Gastrocnemius medialis (tissue), 4 donors: ENCODE results near the gene SUPT20HL2. TPM values are rescaled to one million over a fixed set of nuclear protein-coding genes. Genes with fewer than 3 reads are reported as not detected.

Experiments used
- ATAC-seq, 2 donors: fragments of 150-250 bp; one replicate each; pipeline ENCODE4 v1.9.1; 2016
- DNase-seq, 2 donors: peaks; one replicate each; pipeline ENCODE4 v3.0.0-alpha.2; 2019
- H3K27ac ChIP-seq, 4 donors: fragments of 200-600 bp; sonication (generic); 1 replicate in 1 of 4; 2 replicates in 3 of 4; pipeline ENCODE4 v1.5.1; 2016 to 2018; ENCODE audit warnings: mild to moderate bottlenecking in 2 of 4, moderate library complexity in 1 of 4
- H3K27me3 ChIP-seq, 3 donors: fragments of 200-600 bp; sonication (generic) in 2 of 3; 1 replicate in 1 of 3; 2 replicates in 2 of 3; pipeline versions ENCODE4 v1.5.1 to v1.6.0; 2016 to 2019; ENCODE audit warnings: mild to moderate bottlenecking in 1 of 3, moderate library complexity in 1 of 3
- H3K36me3 ChIP-seq, 2 donors: fragments of 200-600 bp; sonication (generic) in 1 of 2; one replicate each; pipeline ENCODE4 v1.5.1; 2017 to 2018
- H3K4me1 ChIP-seq, 2 donors: fragments of 200-600 bp; sonication (generic) in 1 of 2; one replicate each; pipeline ENCODE4 v1.5.1; 2016 to 2017; ENCODE audit warnings: mild to moderate bottlenecking in 2 of 2
- H3K4me3 ChIP-seq, 4 donors: fragments of 200-600 bp; sonication (generic) in 3 of 4; 1 replicate in 1 of 4; 2 replicates in 3 of 4; pipeline ENCODE4 v1.5.1; 2016 to 2019; ENCODE audit warnings: mild to moderate bottlenecking in 2 of 4
- H3K9me3 ChIP-seq, 3 donors: fragments of 200-600 bp; sonication (generic) in 2 of 3; 1 replicate in 1 of 3; 2 replicates in 2 of 3; pipeline ENCODE4 v1.5.1; 2016 to 2019
- POLR2A ChIP-seq, 2 donors: fragments of 450-650 bp; IDR thresholded peaks; one replicate each; pipeline ENCODE4 v1.6.1; 2017; ENCODE audit warnings: antibody characterized with exemption in 2 of 2, mild to moderate bottlenecking in 2 of 2, moderate library complexity in 2 of 2
- in situ Hi-C, 4 donors: fragments of 200-750 bp; cut with MboI; loops; one replicate each; pipeline versions ENCODE4 v1.15.0 to v1.8.0; 2017; ENCODE audit warnings: low sequenced_read_pairs in 4 of 4
- intact Hi-C: fragments of 100-400 bp; cut with DNase I; formaldehyde crosslinking; loops from one replicate; pipeline ENCODE4 v1.15.1; 2023; ENCODE audit warnings: low total_unique reads
- total RNA-seq, 4 donors: library from RNA; depleted of rRNA; stranded (reverse); fragments of >200 nt; gene quantifications; one replicate each; pipeline versions ENCODE4 v1.1.0 to v1.2.3, GENCODE V29; 2016
- TF ChIP-seq, protein P1 (sequence below), 5 experiments: fragments of 450-650 bp in 3 of 5; fragments of 200-600 bp in 2 of 5; sonication (generic) in 2 of 5; IDR thresholded peaks in 4 of 5; conservative IDR thresholded peaks in 1 of 5; 1 replicate in 4 of 5; 2 replicates in 1 of 5; pipeline ENCODE4 v1.5.1; 2016 to 2019; ENCODE audit warnings: antibody characterized with exemption in 5 of 5, mild to moderate bottlenecking in 3 of 5, moderate library complexity in 3 of 5

Gene SUPT20HL2
- total RNA-seq, 4 donors from 2014 or later: not detected

DNA sequence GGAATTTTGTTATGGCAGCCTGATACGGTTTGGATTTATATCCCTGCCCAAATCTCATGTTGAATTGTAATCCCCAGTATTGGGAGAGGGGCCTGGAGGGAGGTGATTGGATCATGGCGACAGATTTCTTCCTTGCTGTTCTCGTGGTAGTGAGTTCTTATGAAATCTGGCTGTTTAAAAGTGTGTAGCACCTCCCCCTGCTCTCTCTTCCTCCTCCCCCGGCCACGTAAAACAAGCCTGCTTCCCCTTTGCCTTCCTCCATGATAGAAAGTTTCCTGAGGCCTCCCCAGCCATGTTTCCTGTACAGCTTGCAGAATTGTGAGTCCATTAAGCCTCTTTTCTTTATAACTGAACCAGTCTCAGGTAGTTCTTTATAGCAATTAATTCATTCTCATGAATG lies 37.9 kb downstream of the SUPT20HL2 start:
- TF ChIP-seq, protein P1, sequence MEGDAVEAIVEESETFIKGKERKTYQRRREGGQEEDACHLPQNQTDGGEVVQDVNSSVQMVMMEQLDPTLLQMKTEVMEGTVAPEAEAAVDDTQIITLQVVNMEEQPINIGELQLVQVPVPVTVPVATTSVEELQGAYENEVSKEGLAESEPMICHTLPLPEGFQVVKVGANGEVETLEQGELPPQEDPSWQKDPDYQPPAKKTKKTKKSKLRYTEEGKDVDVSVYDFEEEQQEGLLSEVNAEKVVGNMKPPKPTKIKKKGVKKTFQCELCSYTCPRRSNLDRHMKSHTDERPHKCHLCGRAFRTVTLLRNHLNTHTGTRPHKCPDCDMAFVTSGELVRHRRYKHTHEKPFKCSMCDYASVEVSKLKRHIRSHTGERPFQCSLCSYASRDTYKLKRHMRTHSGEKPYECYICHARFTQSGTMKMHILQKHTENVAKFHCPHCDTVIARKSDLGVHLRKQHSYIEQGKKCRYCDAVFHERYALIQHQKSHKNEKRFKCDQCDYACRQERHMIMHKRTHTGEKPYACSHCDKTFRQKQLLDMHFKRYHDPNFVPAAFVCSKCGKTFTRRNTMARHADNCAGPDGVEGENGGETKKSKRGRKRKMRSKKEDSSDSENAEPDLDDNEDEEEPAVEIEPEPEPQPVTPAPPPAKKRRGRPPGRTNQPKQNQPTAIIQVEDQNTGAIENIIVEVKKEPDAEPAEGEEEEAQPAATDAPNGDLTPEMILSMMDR (IDR thresholded peaks at IDR 0.05 in 4 of 5, conservative IDR thresholded peaks at IDR 0.05 in 1 of 5): no peak
- no peak for TF ChIP-seq POLR2A (IDR thresholded peaks at IDR 0.05)
- Histone ChIP-seq H3K27me3 (no peaks in the 10 kb centered on the region), H3K9me3 (no peaks in the 10 kb centered on the region), H3K36me3 (no peaks in the 10 kb centered on the region), H3K27ac (no peak overlapping the region), H3K4me3 (no peak overlapping the region), H3K4me1 (no peaks in the 10 kb centered on the region)
- ATAC-seq: no peak
- DNase-seq: no peak
- in situ Hi-C loops (no loop called here), intact Hi-C loops (no loop called here)

DNA sequence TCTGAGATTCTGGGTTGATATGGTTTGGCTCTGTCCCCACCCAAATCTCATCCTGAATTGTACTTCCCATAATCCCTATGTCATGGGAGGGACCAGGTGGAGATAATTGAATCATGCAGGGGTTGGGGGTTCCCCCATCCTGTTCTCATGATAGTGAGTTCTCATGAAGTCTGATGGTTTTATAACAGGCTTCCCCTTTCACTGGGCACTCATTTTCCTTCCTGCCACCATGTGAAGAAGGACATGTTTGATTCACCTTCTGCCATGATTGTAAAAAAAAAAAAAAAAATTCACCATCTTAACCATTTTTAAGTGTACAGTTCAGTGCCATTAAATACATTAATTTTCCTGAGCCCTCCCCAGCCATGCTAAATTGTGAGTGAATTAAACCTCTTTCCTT lies 42.6 kb downstream of the SUPT20HL2 start:
- DNase-seq (no peak), ATAC-seq (no peak)
- peaks cover 0 to 2% (median 0%) of the 10 kb centered on the region in 3 donors for H3K27me3 ChIP-seq
- no peaks in the 10 kb centered on the region for H3K9me3 ChIP-seq
- no peaks in the 10 kb centered on the region for H3K4me1 ChIP-seq
- intact Hi-C loops: no loop called here
- no peak overlapping the region for H3K4me3 ChIP-seq
- TF ChIP-seq, protein P1 (IDR thresholded peaks at IDR 0.05 in 4 of 5, conservative IDR thresholded peaks at IDR 0.05 in 1 of 5): no peak
- no peak for TF ChIP-seq POLR2A (IDR thresholded peaks at IDR 0.05)
- in situ Hi-C loops: no loop called here
- H3K36me3 ChIP-seq: no peaks in the 10 kb centered on the region
- no peak overlapping the region for H3K27ac ChIP-seq

DNA sequence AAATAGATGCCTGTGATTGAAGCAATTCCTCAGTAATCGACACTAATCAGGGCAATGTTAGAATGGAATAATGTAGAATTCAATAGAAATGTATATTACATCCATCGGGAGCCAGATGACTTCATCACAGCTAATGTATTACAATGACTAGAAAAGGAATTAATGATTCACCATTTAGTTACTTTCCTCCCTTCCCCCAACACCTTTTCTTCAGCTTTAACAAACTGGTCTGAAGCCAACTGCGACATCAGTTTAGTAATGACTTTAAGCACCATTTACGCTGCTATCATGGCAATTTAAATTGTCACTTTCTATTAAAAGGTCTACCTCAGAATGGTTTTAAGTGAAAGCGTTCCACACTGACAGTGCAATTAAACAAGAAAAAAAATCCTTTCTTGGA lies 45.1 kb downstream of the SUPT20HL2 start:
- Histone ChIP-seq H3K27me3 (peaks cover 0 to 2% (median 0%) of the 10 kb centered on the region in 3 donors), H3K27ac (no peak overlapping the region), H3K4me1 (no peaks in the 10 kb centered on the region), H3K9me3 (no peaks in the 10 kb centered on the region), H3K36me3 (no peaks in the 10 kb centered on the region), H3K4me3 (no peak overlapping the region)
- DNase-seq: no peak
- intact Hi-C loops (no loop called here), in situ Hi-C loops (no loop called here)
- ATAC-seq: no peak
- TF ChIP-seq POLR2A (IDR thresholded peaks at IDR 0.05): no peak
- TF ChIP-seq, protein P1 (IDR thresholded peaks at IDR 0.05 in 4 of 5, conservative IDR thresholded peaks at IDR 0.05 in 1 of 5): no peak

DNA sequence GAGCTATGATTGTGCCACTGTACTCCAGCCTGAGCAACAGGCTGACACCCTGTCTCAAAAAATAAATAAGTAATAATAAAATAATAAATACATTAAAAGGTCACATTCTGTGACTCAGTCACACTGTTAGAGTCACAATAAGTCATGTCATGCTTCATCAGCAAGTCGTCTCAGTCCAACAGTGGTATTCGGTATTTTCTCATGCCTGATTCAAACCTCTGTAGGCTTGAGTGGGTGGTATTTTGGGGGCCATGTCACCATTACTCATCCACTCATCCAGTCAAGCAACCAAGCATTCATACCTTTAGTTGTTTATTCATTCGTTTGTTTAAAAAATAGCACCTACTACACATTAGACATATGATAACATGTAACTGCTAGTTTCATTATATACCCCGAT lies 46.9 kb downstream of the SUPT20HL2 start:
- Histone ChIP-seq H3K36me3 (no peaks in the 10 kb centered on the region), H3K4me3 (no peak overlapping the region), H3K27ac (no peak overlapping the region), H3K9me3 (no peaks in the 10 kb centered on the region), H3K27me3 (peaks cover 0 to 2% (median 0%) of the 10 kb centered on the region in 3 donors), H3K4me1 (no peaks in the 10 kb centered on the region)
- DNase-seq (no peak), ATAC-seq (no peak)
- TF ChIP-seq POLR2A (IDR thresholded peaks at IDR 0.05): no peak
- TF ChIP-seq, protein P1 (IDR thresholded peaks at IDR 0.05 in 4 of 5, conservative IDR thresholded peaks at IDR 0.05 in 1 of 5): no peak
- in situ Hi-C loops: no loop called here
- intact Hi-C loops: no loop called here

DNA sequence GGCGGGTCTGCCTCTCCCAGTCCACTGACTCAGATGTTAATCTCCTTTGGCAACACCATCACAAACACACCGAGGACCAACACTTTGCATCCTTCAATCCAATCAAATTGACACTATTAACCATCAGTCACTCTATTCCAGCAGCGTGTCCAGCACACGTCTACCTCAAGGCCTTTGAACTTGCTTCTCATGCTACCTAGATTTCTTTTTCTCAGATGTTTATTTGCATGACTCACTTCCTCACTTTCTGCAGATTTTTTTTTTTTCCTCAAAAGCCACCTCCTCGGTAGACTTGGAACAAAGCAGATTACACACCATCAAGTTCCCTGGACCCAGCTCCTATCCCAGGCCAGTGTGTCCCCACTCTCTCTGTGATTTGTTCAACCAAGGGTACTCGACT lies 49.5 kb downstream of the SUPT20HL2 start:
- no peak overlapping the region for H3K27ac ChIP-seq
- no peaks in the 10 kb centered on the region for H3K9me3 ChIP-seq
- no peaks in the 10 kb centered on the region for H3K4me1 ChIP-seq
- no peak for DNase-seq
- H3K4me3 ChIP-seq: no peak overlapping the region
- H3K36me3 ChIP-seq: no peaks in the 10 kb centered on the region
- TF ChIP-seq, protein P1 (IDR thresholded peaks at IDR 0.05 in 4 of 5, conservative IDR thresholded peaks at IDR 0.05 in 1 of 5): no peak
- TF ChIP-seq POLR2A (IDR thresholded peaks at IDR 0.05): no peak
- H3K27me3 ChIP-seq: no peaks in the 10 kb centered on the region
- in situ Hi-C loops (no loop called here), intact Hi-C loops (no loop called here)
- ATAC-seq: no peak
